Activated naive CD8-positive, alpha-beta T cell treated with anti-CD3 and anti-CD28 coated beads, Interleukin-2, amount 50 U/mL, for 24 hours (primary cell): ENCODE results near the gene PCDHA1.

Experiments used
- ATAC-seq: fragments of 150-1000 bp; cut with Tn5 transposase; one replicate; pipeline ENCODE4 v1.10.0; 2021
- DNase-seq: peaks from one replicate; pipeline ENCODE4 v3.0.0; 2021
- H3K27ac Mint-ChIP-seq: one replicate; pipeline ENCODE4 v1.8.0; 2021; ENCODE audit warnings: mild to moderate bottlenecking, mixed read lengths
- H3K27me3 Mint-ChIP-seq: one replicate; pipeline ENCODE4 v1.8.0; 2021; ENCODE audit warnings: mixed read lengths
- H3K36me3 Mint-ChIP-seq: one replicate; pipeline ENCODE4 v1.8.0; 2021; ENCODE audit warnings: low read depth, mixed read lengths
- H3K4me1 Mint-ChIP-seq: one replicate; pipeline ENCODE4 v1.8.0; 2021; ENCODE audit warnings: mixed read lengths
- H3K4me3 Mint-ChIP-seq: one replicate; pipeline ENCODE4 v1.8.0; 2021; ENCODE audit warnings: mild to moderate bottlenecking, moderate library complexity, mixed read lengths
- H3K9me3 Mint-ChIP-seq: one replicate; pipeline ENCODE4 v1.8.0; 2021; ENCODE audit warnings: mixed read lengths

PCDHA1 gene

GRCh38 chr5:141040093-141040770 is 254.3 kb downstream of the PCDHA1 start:
- no peak overlapping the region for H3K27ac Mint-ChIP-seq
- H3K4me1 Mint-ChIP-seq, result no peaks in the 10 kb centered on the region
- H3K27me3 Mint-ChIP-seq, result peaks cover 9% of the 10 kb centered on the region
- no peak overlapping the region for H3K4me3 Mint-ChIP-seq
- no peak for ATAC-seq
- DNase-seq, result no peak
- no peaks in the 10 kb centered on the region for H3K36me3 Mint-ChIP-seq
- peaks cover 12% of the 10 kb centered on the region for H3K9me3 Mint-ChIP-seq

- no peaks in the 10 kb centered on the region for H3K36me3 Mint-ChIP-seq
- peaks cover 12% of the 10 kb centered on the region for H3K9me3 Mint-ChIP-seq
- peak; percentile 75 for DNase-seq
- no peak overlapping the region for H3K27ac Mint-ChIP-seq
- peaks cover 10% of the 10 kb centered on the region for H3K27me3 Mint-ChIP-seq
- ATAC-seq, result peak; percentile 54
- no peaks in the 10 kb centered on the region for H3K4me1 Mint-ChIP-seq
- H3K4me3 Mint-ChIP-seq, result no peak overlapping the region
These were observed 255.0 kb downstream of the PCDHA1 start for GRCh38 chr5:141040771-141041426.

- Mint-ChIP-seq H3K4me3 (no peak overlapping the region), H3K9me3 (peaks cover 12% of the 10 kb centered on the region), H3K27me3 (peaks cover 10% of the 10 kb centered on the region), H3K4me1 (no peaks in the 10 kb centered on the region), H3K27ac (no peak overlapping the region), H3K36me3 (no peaks in the 10 kb centered on the region)
- DNase-seq, result no peak
- no peak for ATAC-seq
These were observed 255.5 kb downstream of the PCDHA1 start for GRCh38 chr5:141041427-141041785.

- peaks cover 15% of the 10 kb centered on the region for H3K27me3 Mint-ChIP-seq
- no peak for DNase-seq
- no peak for ATAC-seq
- no peaks in the 10 kb centered on the region for H3K4me1 Mint-ChIP-seq
- peaks cover 16% of the 10 kb centered on the region for H3K9me3 Mint-ChIP-seq
- no peak overlapping the region for H3K27ac Mint-ChIP-seq
- no peak overlapping the region for H3K4me3 Mint-ChIP-seq
- H3K36me3 Mint-ChIP-seq, result no peaks in the 10 kb centered on the region
These were observed 256.6 kb downstream of the PCDHA1 start for GRCh38 chr5:141042555-141042954.

GRCh38 chr5:141050622-141051520 is 264.9 kb downstream of the PCDHA1 start, which contains the start of gene PCDHB1:
Gene PCDHB1, plus strand, starts transcription at chr5:141051374. Its CDS starts 97 bp downstream, at chr5:141051471.
- Mint-ChIP-seq H3K9me3 (peaks cover 24% of the 10 kb centered on the region), H3K27ac (no peak within 1 kb of the TSS), H3K27me3 (peaks cover 31% of the 10 kb centered on the region), H3K36me3 (no peaks in the 10 kb centered on the region), H3K4me1 (peaks cover 2% of the 10 kb centered on the region), H3K4me3 (peak within 1 kb of the TSS; percentile 34)
- ATAC-seq, result no peak
- DNase-seq, result no peak

- Mint-ChIP-seq H3K9me3 (peaks cover 24% of the 10 kb centered on the region), H3K4me1 (peaks cover 2% of the 10 kb centered on the region), H3K27ac (no peak overlapping the region), H3K4me3 (peak overlapping the region; percentile 34), H3K27me3 (peaks cover 31% of the 10 kb centered on the region), H3K36me3 (no peaks in the 10 kb centered on the region)
- DNase-seq (no peak), ATAC-seq (no peak)
These were observed 265.6 kb downstream of the PCDHA1 start for GRCh38 chr5:141051521-141051866.
